GM12864 (cell line): ENCODE results near the gene PLA2G4E.
A peak's percentile ranks its signal among the peaks of the same experiment; 100 is the strongest.

Source experiments
- DNase-seq: peaks from one replicate; pipeline ENCODE4 v3.0.0-alpha.2; 2011; ENCODE audit warnings: low read depth
- H3K4me3 ChIP-seq: 2 replicates; pipeline ENCODE4 v1.5.1; 2011; ENCODE audit warnings: mild to moderate bottlenecking, low read depth, low read length, control low read depth
- TF ChIP-seq, protein P1 (sequence below): IDR thresholded peaks from 2 replicates; pipeline ENCODE4 v1.5.1; 2011; ENCODE audit warnings: low read depth, mild to moderate bottlenecking, moderate library complexity, low read length, control low read depth, inconsistent platforms; ENCODE audit errors: missing control alignments

PLA2G4E gene

DNA sequence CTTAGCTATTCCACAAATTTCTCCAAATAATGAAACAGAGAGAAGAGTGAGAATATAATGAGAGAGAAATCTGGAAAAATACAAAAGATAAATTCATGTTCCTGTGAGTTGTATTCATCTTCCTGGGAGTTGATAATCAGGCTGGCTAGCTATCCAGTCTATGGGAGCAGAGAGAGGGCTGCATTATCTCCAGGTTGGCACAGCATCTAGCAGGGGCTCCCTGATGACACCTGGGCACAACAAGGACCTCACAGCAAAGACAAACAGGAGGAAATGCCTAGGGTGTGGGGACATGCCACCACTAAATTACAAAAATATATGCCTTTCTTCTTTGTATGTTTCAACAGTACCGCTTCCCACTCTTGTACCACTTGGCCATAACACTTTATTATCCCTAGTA lies 50.4 kb downstream of the PLA2G4E start:
- peak overlapping the region; percentile 100 for H3K4me3 ChIP-seq
- TF ChIP-seq, protein P1, sequence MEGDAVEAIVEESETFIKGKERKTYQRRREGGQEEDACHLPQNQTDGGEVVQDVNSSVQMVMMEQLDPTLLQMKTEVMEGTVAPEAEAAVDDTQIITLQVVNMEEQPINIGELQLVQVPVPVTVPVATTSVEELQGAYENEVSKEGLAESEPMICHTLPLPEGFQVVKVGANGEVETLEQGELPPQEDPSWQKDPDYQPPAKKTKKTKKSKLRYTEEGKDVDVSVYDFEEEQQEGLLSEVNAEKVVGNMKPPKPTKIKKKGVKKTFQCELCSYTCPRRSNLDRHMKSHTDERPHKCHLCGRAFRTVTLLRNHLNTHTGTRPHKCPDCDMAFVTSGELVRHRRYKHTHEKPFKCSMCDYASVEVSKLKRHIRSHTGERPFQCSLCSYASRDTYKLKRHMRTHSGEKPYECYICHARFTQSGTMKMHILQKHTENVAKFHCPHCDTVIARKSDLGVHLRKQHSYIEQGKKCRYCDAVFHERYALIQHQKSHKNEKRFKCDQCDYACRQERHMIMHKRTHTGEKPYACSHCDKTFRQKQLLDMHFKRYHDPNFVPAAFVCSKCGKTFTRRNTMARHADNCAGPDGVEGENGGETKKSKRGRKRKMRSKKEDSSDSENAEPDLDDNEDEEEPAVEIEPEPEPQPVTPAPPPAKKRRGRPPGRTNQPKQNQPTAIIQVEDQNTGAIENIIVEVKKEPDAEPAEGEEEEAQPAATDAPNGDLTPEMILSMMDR, result no peak

DNA sequence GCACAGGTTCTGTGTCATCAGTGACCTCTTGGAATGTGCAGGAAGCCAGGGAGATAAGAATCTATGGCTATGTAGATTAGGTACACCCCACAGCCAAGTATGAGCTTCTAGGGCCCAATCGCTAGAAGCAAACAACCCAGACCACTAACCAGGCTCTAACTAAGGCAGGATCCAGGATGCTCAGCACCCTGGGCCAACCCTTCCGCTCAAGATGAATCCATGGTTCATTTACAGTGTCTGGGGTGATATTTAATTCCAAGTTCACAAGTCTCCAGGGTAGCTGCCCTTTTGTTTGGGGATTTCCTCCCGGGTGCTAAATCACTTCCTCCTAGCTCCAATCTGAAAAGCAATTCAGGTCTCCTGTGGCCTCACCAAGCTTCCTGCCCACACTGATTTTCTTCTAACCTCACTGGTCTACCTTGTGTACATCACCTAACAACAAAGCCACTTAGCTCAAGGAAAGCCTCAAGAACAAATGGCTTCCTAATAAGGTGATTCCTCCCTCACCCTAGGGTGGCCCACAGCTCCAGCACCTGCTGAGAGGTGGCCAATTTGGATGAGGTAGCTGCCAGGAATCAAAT lies 50.9 kb downstream of the PLA2G4E start:
- H3K4me3 ChIP-seq, result peak overlapping the region; percentile 100
- TF ChIP-seq, protein P1, result no peak
- DNase-seq, result peak; percentile 74

More for the DNA sequence above, 50.4 kb downstream of the PLA2G4E start:
- DNase-seq, result no peak

DNA sequence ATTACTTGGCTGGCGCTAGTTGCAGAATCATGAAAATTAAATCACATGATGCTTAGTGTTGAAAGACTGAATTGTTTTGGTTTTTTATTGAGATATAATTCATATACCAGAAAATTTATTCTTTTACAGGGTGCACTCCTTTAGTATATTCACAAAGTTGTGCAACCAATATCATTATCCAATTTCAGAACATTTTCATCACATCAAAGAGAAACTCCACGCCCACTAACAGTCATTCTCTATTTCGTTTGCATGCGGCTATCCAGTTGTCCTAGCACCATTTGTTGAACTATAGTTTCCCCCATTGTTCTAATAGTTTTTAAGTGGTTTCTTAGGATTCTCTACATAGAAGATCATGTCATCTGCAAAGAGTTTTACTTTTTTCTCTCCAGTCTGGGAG lies 52.1 kb downstream of the PLA2G4E start:
- TF ChIP-seq, protein P1, result no peak
- no peak for DNase-seq
- no peak overlapping the region; the same call in 1 of the 2 replicates for H3K4me3 ChIP-seq

DNA sequence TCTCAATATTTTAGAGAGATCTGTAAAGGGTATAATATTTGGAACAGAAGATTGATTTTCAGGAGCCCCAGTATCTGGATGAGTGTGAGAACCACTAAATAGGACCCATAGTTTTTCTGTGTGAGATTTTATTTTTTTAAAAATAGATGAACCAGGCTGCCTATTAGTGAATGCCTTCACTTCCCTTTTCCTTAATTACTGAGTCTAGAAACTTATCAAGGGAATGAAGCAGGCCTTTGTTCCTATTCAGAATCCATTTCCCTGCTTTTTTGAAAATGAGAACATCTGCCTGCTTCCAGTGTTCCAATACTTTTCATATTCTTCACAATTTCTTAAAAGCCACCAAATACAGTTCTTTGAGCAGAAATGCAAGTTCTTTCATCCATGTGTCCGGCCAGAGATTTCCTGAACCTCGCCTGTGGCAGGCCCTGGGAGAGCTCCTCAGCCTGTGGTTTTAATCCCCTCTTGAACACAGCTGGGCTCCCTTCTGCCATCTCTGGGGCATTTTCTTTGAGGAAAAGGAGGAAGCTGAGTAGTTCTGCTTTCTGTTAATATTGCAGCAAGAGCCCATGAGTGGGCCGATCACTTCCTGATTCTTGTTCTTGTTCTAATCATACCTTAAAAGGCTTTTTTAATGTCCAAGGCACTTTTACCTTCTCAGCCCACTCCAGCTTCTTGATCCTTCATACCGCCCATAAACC lies 53.2 kb downstream of the PLA2G4E start:
- DNase-seq, result peak; percentile 53
- peak overlapping the region; percentile 4 for H3K4me3 ChIP-seq
- TF ChIP-seq, protein P1, result no peak

DNA sequence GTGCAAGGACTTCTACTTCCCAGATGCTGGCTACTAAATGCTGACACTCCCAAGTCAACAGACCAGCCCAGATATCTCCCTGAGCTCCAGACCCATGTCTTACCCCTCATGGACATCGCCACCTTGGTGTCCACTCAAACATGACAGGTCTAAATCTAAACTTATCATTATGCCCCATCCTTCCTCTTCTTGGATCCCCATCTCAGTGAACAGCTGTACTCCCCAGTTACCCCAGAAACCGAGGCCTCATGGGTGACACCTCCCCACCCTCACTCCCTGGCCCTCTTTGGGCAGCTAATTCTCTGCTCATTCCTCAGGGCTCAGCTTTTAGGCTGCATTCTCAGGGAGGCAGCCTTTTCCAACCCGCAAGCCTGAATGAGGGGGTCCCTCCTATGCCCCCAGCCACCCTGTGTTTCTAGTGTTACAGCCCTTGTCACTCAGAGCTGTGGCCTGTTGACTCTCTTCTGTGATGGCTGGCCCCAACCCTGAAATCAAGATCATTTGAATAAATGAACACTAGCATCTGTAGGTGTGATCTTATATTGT lies 53.8 kb downstream of the PLA2G4E start:
- H3K4me3 ChIP-seq, result no peak overlapping the region
- TF ChIP-seq, protein P1, result peak; percentile 4
- no peak for DNase-seq

DNA sequence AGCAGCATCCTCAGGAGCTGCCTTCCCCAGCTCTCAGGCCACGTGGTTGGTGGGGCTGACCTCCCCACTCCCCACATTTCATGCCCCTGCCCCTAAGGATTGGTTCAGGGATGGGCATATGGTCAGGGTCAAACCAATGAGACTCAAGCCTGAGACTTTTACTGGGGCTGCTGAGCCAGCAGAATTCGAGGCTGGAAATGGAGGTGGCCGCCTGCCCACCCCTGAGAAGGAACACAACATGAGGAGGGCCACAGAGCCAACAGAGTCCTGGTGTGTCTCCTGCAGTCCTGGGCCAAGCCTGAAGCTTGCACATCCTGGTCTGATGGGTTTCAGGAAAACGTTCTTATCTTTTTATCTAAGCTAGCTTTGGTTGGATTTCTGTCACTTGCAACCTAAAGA lies 54.4 kb downstream of the PLA2G4E start:
- TF ChIP-seq, protein P1, result no peak
- no peak overlapping the region for H3K4me3 ChIP-seq
- no peak for DNase-seq
